Colonic mucosa (tissue), 4 donors: ENCODE results near the gene MUC5AC. TPM values are rescaled to one million over a fixed set of nuclear protein-coding genes. Genes with fewer than 3 reads are reported as not detected.

Experiments used
- DNase-seq: peaks from one replicate; pipeline ENCODE4 v3.0.0-alpha.2; 2020
- H3K27ac ChIP-seq: fragments of 200-600 bp; one replicate; pipeline ENCODE4 v1.8.0; 2021
- H3K27me3 ChIP-seq: fragments of 200-600 bp; one replicate; pipeline ENCODE4 v1.8.0; 2021
- H3K36me3 ChIP-seq: fragments of 200-600 bp; one replicate; pipeline ENCODE4 v1.8.0; 2021
- H3K4me1 ChIP-seq: fragments of 200-600 bp; one replicate; pipeline ENCODE4 v1.8.0; 2021; ENCODE audit warnings: mild to moderate bottlenecking
- H3K4me3 ChIP-seq: fragments of 200-600 bp; one replicate; pipeline ENCODE4 v1.8.0; 2021
- H3K9ac ChIP-seq, 2 donors: one replicate each; pipeline ENCODE4 v1.7.0; 2013; ENCODE audit warnings: control low read depth in 2 of 2, low read depth in 2 of 2, low read length in 2 of 2
- H3K9me3 ChIP-seq: fragments of 200-600 bp; one replicate; pipeline ENCODE4 v1.8.0; 2021
- CTCF ChIP-seq: fragments of 200-600 bp; IDR thresholded peaks from one replicate; pipeline ENCODE4 v1.8.0; 2022; ENCODE audit warnings: antibody characterized with exemption, mild to moderate bottlenecking
- intact Hi-C: fragments of 100-400 bp; cut with DNase I; formaldehyde crosslinking; loops from one replicate; pipeline ENCODE4 v1.14.1; 2022
- total RNA-seq, 2 donors: library from RNA; stranded (reverse); fragmentation: NEBNext Ultra II Directional in 1 of 2; extraction: Animal tissue kit (Norgen Biotek cat#: 25700) in 1 of 2; gene quantifications; one replicate each; pipeline ENCODE4 v1.2.1, GENCODE V29; 2021
- donor health status: healthy.
- donor health status: DM: no; HTN: no; CAD: no.
- donor health status: DM: no; HTN: no; CAD: no.

MUC5AC gene
- total RNA-seq, 2 donors from 2014 or later, result 0.03 to 0.20 TPM

DNA sequence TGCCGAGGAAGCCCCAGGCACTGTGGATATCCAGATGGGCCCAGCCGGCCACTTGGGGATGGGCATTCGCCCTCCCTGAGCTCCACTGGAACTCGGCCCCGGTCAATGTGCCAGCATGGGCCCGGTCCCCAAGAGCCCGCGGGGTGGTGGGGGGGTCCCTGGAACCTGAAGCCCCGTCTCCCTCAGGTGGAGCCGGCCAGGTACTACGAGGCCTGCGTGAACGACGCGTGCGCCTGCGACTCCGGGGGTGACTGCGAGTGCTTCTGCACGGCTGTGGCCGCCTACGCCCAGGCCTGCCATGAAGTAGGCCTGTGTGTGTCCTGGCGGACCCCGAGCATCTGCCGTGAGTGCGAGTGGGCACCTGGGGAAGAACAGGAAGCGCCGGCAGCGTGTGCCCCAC is 21.2 kb downstream of the MUC5AC start:
- Histone ChIP-seq H3K9ac (no peak overlapping the region), H3K27me3 (no peaks in the 10 kb centered on the region), H3K9me3 (no peaks in the 10 kb centered on the region), H3K36me3 (no peaks in the 10 kb centered on the region), H3K4me3 (no peak overlapping the region), H3K4me1 (no peaks in the 10 kb centered on the region), H3K27ac (no peak overlapping the region)
- intact Hi-C loops, result no loop called here
- TF ChIP-seq CTCF, result no peak
- no peak for DNase-seq

GRCh38 chr11:1179641-1180040 is 21.9 kb downstream of the MUC5AC start:
- H3K4me1 ChIP-seq, result no peaks in the 10 kb centered on the region
- no peak for TF ChIP-seq CTCF
- no peak overlapping the region for H3K9ac ChIP-seq
- intact Hi-C loops, result no loop called here
- H3K9me3 ChIP-seq, result no peaks in the 10 kb centered on the region
- no peak overlapping the region for H3K27ac ChIP-seq
- H3K4me3 ChIP-seq, result no peak overlapping the region
- H3K36me3 ChIP-seq, result no peaks in the 10 kb centered on the region
- no peaks in the 10 kb centered on the region for H3K27me3 ChIP-seq
- DNase-seq, result no peak

DNA sequence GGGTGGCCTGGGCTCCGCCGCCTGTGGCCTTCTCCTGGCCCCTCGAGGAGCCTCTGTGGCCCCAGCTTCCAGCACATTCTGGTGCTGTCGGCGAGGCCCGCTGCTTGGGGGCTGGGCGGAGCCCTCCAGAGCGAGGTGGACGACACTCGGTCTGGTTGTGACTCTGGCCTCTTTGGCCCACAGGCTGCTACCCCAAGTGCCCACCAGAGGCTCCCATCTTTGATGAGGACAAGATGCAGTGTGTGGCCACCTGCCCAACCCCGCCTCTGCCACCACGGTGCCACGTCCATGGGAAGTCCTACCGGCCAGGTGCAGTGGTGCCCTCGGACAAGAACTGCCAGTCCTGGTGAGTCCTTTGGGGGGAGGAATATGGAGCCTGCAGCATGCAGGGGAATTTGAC is 22.4 kb downstream of the MUC5AC start:
- H3K27me3 ChIP-seq, result no peaks in the 10 kb centered on the region
- no peaks in the 10 kb centered on the region for H3K36me3 ChIP-seq
- intact Hi-C loops, result no loop called here
- no peak overlapping the region for H3K9ac ChIP-seq
- no peak overlapping the region for H3K27ac ChIP-seq
- no peak overlapping the region for H3K4me3 ChIP-seq
- H3K4me1 ChIP-seq, result no peaks in the 10 kb centered on the region
- TF ChIP-seq CTCF, result no peak
- H3K9me3 ChIP-seq, result no peaks in the 10 kb centered on the region
- DNase-seq, result no peak

DNA sequence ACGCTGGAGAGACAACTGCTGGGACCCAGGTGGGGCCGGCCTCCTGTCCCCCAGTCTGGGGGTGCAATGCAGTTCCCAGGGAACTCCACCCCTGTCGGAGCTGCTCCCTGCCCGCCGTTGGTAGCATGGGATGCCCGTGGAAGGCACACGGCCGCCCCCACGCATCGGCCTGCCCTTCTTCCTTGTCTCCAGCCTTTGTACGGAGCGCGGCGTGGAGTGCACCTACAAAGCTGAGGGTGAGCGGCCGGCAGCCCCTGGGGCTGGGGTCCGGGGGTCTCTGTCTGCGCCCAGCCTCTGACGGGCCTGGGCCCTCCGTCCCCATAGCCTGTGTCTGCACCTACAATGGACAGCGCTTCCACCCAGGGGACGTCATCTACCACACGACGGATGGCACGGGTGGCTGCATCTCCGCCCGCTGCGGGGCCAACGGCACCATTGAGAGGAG is 23.2 kb downstream of the MUC5AC start:
- Histone ChIP-seq H3K9me3 (no peaks in the 10 kb centered on the region), H3K36me3 (no peaks in the 10 kb centered on the region), H3K27ac (no peak overlapping the region), H3K4me3 (no peak overlapping the region), H3K4me1 (no peaks in the 10 kb centered on the region), H3K9ac (no peak overlapping the region), H3K27me3 (no peaks in the 10 kb centered on the region)
- intact Hi-C loops, result no loop called here
- DNase-seq, result no peak
- no peak for TF ChIP-seq CTCF

DNA sequence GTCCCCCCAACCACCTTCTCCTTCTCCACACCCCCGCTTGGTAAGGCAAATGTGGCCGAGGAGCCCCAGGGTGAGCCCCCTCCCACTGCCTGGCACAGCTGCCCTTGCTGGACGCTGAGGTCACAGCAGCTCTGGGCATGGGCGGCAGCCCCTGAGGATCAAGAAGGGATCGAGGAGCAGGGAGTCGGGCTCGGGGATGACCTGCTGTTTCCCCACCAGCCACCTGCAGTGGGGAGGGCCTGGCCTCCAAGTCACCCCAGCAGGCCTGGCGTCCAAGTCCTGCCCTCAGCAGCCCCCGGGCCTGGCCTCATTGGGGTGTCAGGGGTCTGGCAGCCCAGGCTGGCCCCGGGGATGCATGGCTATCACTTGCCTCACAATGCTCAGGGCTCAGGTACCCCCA is 23.7 kb downstream of the MUC5AC start:
- H3K9ac ChIP-seq, result no peak overlapping the region
- no peak overlapping the region for H3K27ac ChIP-seq
- no peaks in the 10 kb centered on the region for H3K27me3 ChIP-seq
- intact Hi-C loops, result no loop called here
- H3K4me1 ChIP-seq, result no peaks in the 10 kb centered on the region
- TF ChIP-seq CTCF, result no peak
- no peaks in the 10 kb centered on the region for H3K36me3 ChIP-seq
- H3K4me3 ChIP-seq, result no peak overlapping the region
- H3K9me3 ChIP-seq, result no peaks in the 10 kb centered on the region
- DNase-seq, result no peak
